GM11168 (cell line): ENCODE results near the gene MZT2B.
"Not testable (repeated sequence)": the region's sequence is repeated elsewhere in the genome, so short reads cannot be mapped to it uniquely, and the experiment has no call there.

Experiments
- in situ Hi-C: fragments of 300-500 bp; cut with MboI; formaldehyde crosslinking; loops from one replicate; pipeline ENCODE4 v1.12.0; 2022; ENCODE audit warnings: low sequenced_read_pairs; ENCODE audit not compliant: unreplicated experiment

Gene MZT2B

DNA sequence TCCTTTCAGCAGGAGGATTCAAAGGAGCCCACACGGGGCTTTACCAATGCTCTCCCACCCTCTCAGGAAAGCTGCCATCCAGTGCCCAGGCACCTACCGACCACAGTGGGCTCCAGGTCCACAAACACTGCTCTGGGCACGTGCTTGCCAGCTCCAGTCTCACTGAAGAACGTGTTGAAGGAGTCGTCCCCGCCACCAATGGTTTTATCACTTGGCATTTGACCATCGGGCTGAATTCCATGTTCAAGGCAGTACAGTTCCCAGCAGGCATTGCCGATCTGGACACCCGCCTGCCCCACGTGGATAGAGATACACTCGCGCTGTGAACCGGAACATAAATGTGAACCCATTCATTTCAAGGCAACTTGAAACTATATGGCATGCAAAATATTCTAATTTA, 14.0 kb downstream of the MZT2B start:
- in situ Hi-C loops, result not testable (repeated sequence)

DNA sequence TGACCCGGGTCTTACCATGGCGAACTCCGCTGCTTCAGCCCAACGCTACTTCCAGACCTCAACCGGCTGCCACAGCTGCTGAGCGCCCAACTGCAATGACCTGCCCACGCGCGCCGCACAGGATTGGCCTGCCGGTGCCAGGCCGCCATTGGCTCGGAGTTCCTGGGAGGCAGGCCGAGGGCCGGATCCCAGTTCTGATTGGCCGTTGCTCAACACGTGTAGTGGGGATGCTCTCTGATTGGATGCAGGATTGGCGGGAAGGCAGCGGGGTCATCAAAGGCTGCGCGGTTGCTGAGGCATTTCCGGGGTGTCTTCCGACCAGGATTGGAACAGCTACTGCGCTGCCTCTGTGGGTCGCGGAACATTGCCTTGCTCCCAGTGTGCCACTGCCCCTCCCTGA, 16.3 kb downstream of the MZT2B start, which contains the start of gene TUBA3E:
Gene TUBA3E, minus strand, starts transcription at position 97 of the 400 bp plus-strand sequence. Its CDS starts 79 bp downstream, at position 18.
- in situ Hi-C loops, result no loop called here

- in situ Hi-C loops, result loop anchor here (5.0 kb wide), 1 partner anchor 1270 kb away; no protein-coding TSS in a partner anchor
Observed at GRCh38 chr2:130202518-130202917, 20.5 kb downstream of the MZT2B start.

- in situ Hi-C loops, result loop anchor here (5.0 kb wide), 1 partner anchor 1269 kb away; no protein-coding TSS in a partner anchor
Observed at GRCh38 chr2:130203150-130203549, 21.1 kb downstream of the MZT2B start.

GRCh38 chr2:130207051-130207450, 25.0 kb downstream of the MZT2B start:
- in situ Hi-C loops, result not testable (repeated sequence)

DNA sequence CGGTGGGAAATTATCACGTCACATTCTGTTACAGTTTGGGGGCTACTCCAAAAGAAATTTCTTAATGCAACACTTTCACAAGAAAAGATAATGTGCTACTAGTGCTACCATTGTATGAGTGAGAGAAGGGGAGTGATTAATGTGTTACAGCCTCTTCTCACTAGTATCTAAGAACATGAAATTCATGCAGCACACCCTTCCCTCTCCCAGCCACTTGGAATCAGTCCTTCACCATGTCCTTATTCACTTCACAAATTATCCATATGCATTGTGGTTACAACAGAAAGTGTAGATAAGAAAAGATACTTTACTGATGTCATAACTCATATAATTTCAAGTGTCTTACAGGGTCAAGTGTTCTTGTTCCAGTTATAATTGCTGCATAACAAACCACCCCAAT, 37.1 kb downstream of the MZT2B start:
- in situ Hi-C loops, result loop anchor here (5.0 kb wide), 1 partner anchor 1238 kb away; no protein-coding TSS in a partner anchor

- in situ Hi-C loops, result not testable (repeated sequence)
Observed at GRCh38 chr2:130220505-130220904, 38.4 kb downstream of the MZT2B start.

GRCh38 chr2:130222523-130222922, 40.5 kb downstream of the MZT2B start:
- in situ Hi-C loops, result not testable (repeated sequence)

- in situ Hi-C loops, result not testable (repeated sequence)
Observed at GRCh38 chr2:130228005-130228404, 45.9 kb downstream of the MZT2B start.

DNA sequence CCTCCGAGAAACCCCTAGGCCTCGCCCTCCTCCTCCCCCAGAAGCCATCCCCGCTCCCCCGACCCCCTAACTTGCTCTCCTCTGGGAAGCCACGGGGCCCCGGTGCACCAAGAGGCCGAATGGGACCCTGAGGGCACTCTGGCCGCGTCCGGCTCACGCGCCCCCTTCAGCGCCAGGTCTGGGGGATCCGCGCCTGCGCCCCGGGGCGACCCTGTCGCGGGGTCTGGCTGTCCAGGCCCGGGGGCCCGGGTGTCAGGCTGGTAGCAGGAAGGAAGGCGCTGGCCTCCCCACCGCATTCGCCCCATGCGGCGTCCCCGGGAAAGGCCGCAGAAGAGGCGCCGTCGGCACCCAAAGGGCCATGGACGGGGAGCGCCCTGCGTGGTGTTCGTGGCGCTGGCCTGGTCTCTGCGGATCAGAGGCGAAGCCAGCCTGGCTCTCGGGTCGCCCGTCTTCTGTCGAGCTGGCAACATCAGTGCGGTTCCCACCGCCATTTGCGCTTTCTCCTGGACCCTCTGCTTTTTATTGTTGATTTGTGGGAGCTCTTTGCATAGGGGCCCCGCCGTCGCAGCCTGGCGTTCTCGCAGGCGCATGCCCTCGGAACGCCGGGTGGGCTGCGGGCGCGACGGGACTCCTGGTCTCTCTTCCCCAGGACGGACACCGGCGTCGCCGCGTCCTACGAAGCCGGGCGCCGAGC, 46.6 kb downstream of the MZT2B start:
- in situ Hi-C loops, result not testable (repeated sequence)

DNA sequence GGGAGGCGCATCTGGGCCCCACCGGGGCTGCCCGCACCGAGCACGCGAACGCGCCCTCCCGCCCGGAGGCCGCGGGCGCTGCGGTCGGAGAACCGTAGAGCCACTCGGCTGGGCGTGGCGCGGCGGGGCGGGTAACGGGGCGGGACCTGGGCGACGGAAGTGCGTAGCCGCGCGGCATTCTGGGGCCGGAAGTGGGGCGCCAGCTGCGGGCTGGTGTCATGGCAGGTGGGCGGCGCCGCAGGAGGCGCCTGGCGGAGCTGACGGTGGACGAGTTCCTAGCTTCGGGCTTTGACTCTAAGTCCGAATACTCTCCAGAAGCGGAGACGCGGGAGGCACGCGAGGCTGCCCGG, 47.1 kb downstream of the MZT2B start:
- in situ Hi-C loops, result not testable (repeated sequence)

DNA sequence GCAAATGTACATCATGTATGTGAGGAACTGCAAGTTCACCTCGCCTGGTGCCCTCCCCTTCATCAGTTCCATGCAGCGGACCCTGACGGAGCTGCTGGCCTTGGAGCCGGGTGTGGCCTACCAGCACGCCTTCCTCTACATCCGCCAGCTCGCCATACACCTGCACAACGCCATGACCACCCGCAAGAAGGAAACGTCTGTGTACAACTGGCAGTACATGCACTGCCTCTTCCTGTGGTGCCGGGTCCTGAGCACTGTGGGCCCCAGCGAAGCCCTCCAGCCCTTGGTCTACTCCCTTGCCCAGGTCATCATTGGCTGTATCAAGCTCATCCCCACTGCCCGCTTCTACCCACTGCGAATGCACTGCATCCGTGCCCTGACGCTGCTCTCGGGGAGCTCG, 48.3 kb downstream of the MZT2B start:
- in situ Hi-C loops, result loop anchor here (5.0 kb wide), 1 partner anchor 1212 kb away; no protein-coding TSS in a partner anchor

- in situ Hi-C loops, result loop anchor here (5.0 kb wide), 1 partner anchor 1211 kb away; no protein-coding TSS in a partner anchor
Observed at GRCh38 chr2:130230907-130231306, 48.8 kb downstream of the MZT2B start.

DNA sequence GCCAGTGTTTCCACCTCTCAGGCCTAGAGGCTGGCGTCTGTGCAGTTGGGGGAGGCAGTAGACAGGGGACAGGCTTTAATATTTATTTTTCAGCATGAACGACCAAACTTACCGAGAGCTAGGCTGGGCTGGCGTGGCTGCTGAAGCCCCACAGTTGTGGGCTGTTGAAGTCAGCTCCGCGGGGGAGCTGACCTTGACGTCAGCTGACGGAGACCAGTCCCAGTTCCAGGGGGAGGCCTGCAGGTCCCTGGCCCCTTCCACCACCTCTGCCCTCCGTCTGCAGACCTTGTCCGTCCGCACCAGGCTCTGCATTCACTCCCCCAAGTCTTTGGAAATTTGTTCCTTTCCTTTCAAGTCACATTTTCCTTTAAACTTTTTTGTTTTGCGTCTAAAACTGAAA, 49.6 kb downstream of the MZT2B start:
- in situ Hi-C loops, result loop anchor here (5.0 kb wide), 1 partner anchor 1211 kb away; no protein-coding TSS in a partner anchor

- in situ Hi-C loops, result loop anchor here (5.0 kb wide), 1 partner anchor 1209 kb away; no protein-coding TSS in a partner anchor
Observed at GRCh38 chr2:130233066-130233465, 51.0 kb downstream of the MZT2B start.

DNA sequence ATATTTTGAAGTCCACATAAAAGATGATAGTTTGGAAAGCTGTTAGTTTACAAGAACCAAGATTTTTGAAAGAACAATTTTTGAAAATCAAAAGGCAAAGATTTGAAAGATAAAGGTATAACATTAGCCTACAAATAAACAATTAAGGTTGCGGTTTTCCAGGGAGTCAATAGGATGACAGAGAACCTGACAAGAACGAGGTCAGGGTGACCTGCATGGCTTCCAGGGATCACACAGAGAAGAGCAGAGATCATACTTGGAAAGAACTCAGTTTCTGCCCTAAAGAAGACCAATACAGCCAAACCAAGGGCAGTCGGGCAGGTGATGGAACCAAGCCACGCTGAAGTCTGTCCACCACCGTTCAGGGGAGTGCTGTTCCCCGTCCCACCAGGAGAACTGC, 57.5 kb downstream of the MZT2B start:
- in situ Hi-C loops, result not testable (repeated sequence)
